Measurements from ENCODE around the gene SRBD1. TPM values are rescaled to one million over a fixed set of nuclear protein-coding genes. Genes with fewer than 3 reads are reported as not detected.

Gene SRBD1
- polyA plus RNA-seq, 1 experiment: 8.7 TPM

DNA sequence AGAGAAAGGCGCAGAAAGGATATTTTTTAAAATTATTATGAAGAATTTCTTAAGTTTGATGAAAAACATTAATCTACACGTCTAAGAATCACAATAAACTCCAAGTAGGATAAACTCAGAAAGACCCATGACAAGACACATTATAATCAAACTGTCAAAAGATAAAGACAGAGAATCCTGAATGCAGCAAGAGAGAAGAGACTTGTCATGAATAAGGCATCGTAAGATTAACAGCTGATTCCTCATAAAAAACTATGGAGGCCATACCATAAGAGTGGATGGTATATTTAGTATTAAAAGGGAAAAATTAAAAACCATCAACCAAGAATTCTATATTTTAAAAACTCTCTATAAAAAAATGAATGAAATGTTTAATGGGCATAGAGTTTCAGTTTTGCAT is 39.1 kb downstream of the SRBD1 start:
- TF ChIP-seq, protein P1, sequence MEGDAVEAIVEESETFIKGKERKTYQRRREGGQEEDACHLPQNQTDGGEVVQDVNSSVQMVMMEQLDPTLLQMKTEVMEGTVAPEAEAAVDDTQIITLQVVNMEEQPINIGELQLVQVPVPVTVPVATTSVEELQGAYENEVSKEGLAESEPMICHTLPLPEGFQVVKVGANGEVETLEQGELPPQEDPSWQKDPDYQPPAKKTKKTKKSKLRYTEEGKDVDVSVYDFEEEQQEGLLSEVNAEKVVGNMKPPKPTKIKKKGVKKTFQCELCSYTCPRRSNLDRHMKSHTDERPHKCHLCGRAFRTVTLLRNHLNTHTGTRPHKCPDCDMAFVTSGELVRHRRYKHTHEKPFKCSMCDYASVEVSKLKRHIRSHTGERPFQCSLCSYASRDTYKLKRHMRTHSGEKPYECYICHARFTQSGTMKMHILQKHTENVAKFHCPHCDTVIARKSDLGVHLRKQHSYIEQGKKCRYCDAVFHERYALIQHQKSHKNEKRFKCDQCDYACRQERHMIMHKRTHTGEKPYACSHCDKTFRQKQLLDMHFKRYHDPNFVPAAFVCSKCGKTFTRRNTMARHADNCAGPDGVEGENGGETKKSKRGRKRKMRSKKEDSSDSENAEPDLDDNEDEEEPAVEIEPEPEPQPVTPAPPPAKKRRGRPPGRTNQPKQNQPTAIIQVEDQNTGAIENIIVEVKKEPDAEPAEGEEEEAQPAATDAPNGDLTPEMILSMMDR (IDR thresholded peaks at IDR 0.05; ENCODE audit: low read depth, low read length): no peak
- Histone ChIP-seq H3K9me3 (ENCODE audit: control insufficient read depth, insufficient read depth, low read length) (no peaks in the 10 kb centered on the region), H3K4me3 (ENCODE audit: low read depth, low read length) (no peak overlapping the region), H3K27me3 (ENCODE audit: control insufficient read depth, insufficient read depth, low read length) (no peaks in the 10 kb centered on the region), H3K27ac (ENCODE audit: low read depth, low read length) (no peak overlapping the region)
- no peak for DNase-seq (ENCODE audit: low read depth, low spot score)
- ChIA-PET CTCF (interaction anchor here (0.7 kb wide), 1 partner anchor 72 kb away, joined by 3 read pairs; no protein-coding TSS in a partner anchor), POLR2A (no interaction called here)

DNA sequence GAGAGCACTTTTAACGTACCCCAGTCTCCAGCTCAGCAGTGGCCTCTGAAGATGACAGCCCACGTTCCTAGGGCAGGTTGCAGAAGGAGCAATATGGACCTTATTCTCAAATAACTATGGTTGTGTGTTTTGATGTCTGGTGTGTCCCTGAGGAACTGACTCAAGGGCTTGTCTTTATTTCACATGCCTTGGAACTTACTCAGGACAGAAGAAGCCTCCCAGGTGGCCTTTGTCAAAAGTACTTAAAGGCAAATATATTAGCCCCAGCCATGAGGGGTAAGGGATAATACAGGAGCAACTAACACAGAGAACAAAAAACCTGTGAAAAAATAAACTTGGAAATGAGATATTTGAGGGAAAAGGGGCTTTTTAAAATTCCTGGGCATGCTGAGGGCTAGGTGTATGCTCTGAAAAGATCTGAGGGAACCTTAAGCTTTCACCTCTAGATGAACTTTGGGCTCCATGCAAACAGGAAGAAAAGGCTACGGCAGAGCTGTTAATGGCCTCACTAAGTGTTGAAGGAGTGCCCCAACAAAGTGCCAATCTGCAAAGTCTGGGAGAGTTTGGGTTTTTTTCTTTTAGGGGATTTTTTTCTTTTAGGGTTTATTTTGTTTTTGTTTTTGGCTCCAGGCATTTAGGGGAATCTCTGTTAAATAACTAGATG is 40.3 kb downstream of the SRBD1 start:
- no peak overlapping the region for H3K27ac ChIP-seq (ENCODE audit: low read depth, low read length)
- no peaks in the 10 kb centered on the region for H3K27me3 ChIP-seq (ENCODE audit: control insufficient read depth, insufficient read depth, low read length)
- H3K4me3 ChIP-seq (ENCODE audit: low read depth, low read length): no peak overlapping the region
- TF ChIP-seq, protein P1 (IDR thresholded peaks at IDR 0.05; ENCODE audit: low read depth, low read length): no peak
- no peak for DNase-seq (ENCODE audit: low read depth, low spot score)
- ChIA-PET CTCF (interaction anchor here (1.6 kb wide), 1 partner anchor 15 kb away, joined by 5 read pairs; no protein-coding TSS in a partner anchor), POLR2A (no interaction called here)
- H3K9me3 ChIP-seq (ENCODE audit: control insufficient read depth, insufficient read depth, low read length): no peaks in the 10 kb centered on the region

DNA sequence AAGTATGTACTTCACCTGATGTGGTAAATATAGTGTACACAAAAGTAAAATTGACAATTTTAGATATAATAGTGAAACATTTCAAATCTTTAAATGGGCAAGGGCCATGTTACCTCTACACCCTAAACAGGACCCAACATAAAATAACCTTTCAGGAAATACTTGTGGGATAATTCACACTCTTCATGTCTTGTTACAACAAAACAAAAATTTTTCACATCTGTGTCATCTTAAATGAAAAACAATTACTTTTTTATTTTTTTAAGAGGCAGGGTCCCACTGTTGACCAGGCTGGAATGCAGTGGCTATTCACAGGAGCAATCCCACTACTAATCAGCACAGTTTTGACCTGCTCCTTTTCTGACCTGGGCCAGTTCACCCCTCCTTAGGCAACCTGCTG is 42.1 kb downstream of the SRBD1 start:
- TF ChIP-seq, protein P1 (IDR thresholded peaks at IDR 0.05; ENCODE audit: low read depth, low read length): no peak
- no peak overlapping the region for H3K27ac ChIP-seq (ENCODE audit: low read depth, low read length)
- CTCF ChIA-PET: no interaction called here
- no peaks in the 10 kb centered on the region for H3K27me3 ChIP-seq (ENCODE audit: control insufficient read depth, insufficient read depth, low read length)
- H3K4me3 ChIP-seq (ENCODE audit: low read depth, low read length): no peak overlapping the region
- no peak for DNase-seq (ENCODE audit: low read depth, low spot score)
- no peaks in the 10 kb centered on the region for H3K9me3 ChIP-seq (ENCODE audit: control insufficient read depth, insufficient read depth, low read length)
- POLR2A ChIA-PET: no interaction called here

DNA sequence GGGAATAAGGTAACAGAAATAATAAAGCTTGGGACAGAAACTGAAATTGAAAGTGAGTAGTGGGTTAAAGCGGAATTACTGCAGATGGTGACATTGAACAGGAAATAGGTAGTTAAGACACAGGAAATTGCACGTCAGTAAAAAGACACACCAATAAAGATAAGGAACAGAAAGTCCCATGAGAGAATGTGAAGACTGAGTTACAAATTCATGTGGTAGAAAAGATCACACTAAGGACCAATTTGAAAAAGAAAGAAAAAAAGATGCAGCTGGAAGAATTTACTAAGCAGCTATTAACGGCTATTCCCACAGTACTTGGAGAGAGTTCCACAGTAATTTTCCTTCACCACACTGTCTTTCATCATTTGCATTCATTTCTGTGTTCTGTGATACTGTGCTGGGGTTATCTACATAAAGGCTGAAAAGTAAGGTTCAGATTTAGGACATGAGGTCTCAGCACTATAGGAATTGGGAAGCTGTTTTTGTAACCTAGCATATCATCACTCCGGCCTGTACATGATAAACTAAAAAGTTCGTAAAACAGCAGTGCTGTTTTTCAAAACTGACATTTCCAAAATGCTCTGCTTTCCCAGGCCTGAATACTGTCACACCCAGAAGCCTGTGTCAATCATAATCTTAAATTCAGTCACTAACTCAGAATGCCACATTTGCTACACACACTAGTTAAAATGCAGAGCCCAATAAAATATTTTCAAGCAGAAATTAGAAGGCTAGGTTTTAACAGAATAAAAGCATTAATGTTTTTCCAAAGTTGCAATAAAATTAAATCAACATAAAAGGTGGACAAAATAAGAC is 42.9 kb downstream of the SRBD1 start:
- H3K9me3 ChIP-seq (ENCODE audit: control insufficient read depth, insufficient read depth, low read length): no peaks in the 10 kb centered on the region
- no peak overlapping the region for H3K4me3 ChIP-seq (ENCODE audit: low read depth, low read length)
- DNase-seq (ENCODE audit: low read depth, low spot score): no peak
- H3K27me3 ChIP-seq (ENCODE audit: control insufficient read depth, insufficient read depth, low read length): no peaks in the 10 kb centered on the region
- ChIA-PET POLR2A (interaction anchor here (0.8 kb wide), 1 partner anchor 10 kb away, joined by 3 read pairs; no protein-coding TSS in a partner anchor), CTCF (interaction anchor here (0.7 to 1.5 kb wide), 3 partner anchors 10 to 53 kb away, joined by 3 to 12 read pairs (median 5); no protein-coding TSS in a partner anchor)
- H3K27ac ChIP-seq (ENCODE audit: low read depth, low read length): no peak overlapping the region
- TF ChIP-seq, protein P1 (IDR thresholded peaks at IDR 0.05; ENCODE audit: low read depth, low read length): no peak
